LHCN-M2 (cell line): ENCODE measurements around the gene ANKRD17. TPM values are rescaled to one million over a fixed set of nuclear protein-coding genes. Genes with fewer than 3 reads are reported as not detected.

Source experiments
- DNase-seq: peaks from one replicate; pipeline ENCODE4 v3.0.0-alpha.2; 2012; ENCODE audit warnings: low read depth
- total RNA-seq: library from RNA; depleted of rRNA; stranded (reverse); fragments of >200 nt; gene quantifications from 2 replicates; pipeline ENCODE4 v1.2.3, GENCODE V29; 2014; rRNA removed

The ANKRD17 gene
- total RNA-seq, 1 experiment from 2014 or later = 45.5 TPM

- no peak for DNase-seq
Measured at GRCh38 chr4:73064536-73064935, 194.1 kb downstream of the ANKRD17 start.

GRCh38 chr4:73055241-73055897, 203.2 kb downstream of the ANKRD17 start:
- DNase-seq = no peak

DNA sequence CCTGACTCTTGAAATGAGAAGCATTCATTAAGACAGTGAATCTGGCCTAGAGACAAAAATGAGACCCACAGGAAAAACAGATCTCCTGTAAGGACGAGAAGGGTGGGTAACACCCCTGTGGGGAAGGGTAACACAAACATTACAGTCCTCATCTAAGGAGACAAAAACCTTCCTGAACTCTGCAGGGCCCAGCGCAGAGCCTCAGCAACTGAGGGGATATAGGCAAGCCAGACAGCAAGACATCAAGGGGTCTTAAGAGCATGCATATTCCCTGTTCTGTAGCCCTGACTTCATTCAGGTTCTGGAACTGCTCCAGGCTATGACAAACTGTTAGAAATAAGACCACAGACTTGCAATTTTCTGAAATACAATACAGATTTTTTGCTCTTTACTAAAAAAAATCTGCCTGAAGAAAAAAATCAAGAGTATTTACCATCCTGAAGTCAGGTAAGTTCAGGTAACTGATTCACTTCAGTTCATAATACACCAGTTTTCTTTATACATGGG, 204.6 kb downstream of the ANKRD17 start:
- no peak for DNase-seq

- DNase-seq = no peak
Measured at GRCh38 chr4:73053076-73053475, 205.5 kb downstream of the ANKRD17 start.

- no peak for DNase-seq
Measured at GRCh38 chr4:73051625-73052024, 207.0 kb downstream of the ANKRD17 start.

- DNase-seq = no peak
Measured at GRCh38 chr4:73045879-73046278, 212.7 kb downstream of the ANKRD17 start.

GRCh38 chr4:73037057-73037456, 221.5 kb downstream of the ANKRD17 start:
- DNase-seq = no peak

- DNase-seq = no peak
Measured at GRCh38 chr4:73036123-73036522, 222.5 kb downstream of the ANKRD17 start.

- no peak for DNase-seq
Measured at GRCh38 chr4:73034896-73035295, 223.7 kb downstream of the ANKRD17 start.

DNA sequence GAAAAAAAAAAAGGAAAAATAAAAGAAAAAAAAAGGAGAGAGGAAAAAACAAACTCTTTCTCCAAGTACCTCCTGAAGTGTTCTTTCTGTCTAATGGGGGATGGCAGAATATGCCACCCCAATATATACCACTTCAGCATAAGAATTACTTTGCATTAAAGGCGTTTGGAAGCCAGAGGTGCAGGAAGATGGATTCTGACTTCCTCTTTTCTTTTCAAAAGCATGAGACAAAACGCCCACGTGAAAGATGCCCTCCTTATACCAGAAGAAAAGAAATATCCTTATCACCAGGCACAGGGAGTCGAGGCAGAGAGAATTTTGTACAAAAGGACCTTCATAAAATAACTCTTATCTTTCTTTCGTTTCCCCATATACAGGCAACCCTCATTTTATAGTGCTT, 230.0 kb downstream of the ANKRD17 start:
- no peak for DNase-seq

Other genes starting within 250 kb of the ANKRD17 start
- gene COX18, start 189.1 kb downstream of the ANKRD17 start, total RNA-seq = 25.8 and 30.5 TPM in 2 replicates
- not detected in 2 replicates for gene ALB, start 145.5 kb upstream of the ANKRD17 start, total RNA-seq
- 0.58 TPM in 1 of 2 replicates, not detected in the other for gene AFP, start 177.4 kb upstream of the ANKRD17 start, total RNA-seq
- gene AFM, start 222.9 kb upstream of the ANKRD17 start, total RNA-seq = not detected in 2 replicates